Measurements from ENCODE around the gene ZNF608. TPM values are rescaled to one million over a fixed set of nuclear protein-coding genes. Genes with fewer than 3 reads are reported as not detected.
A peak's percentile ranks its signal among the peaks of the same experiment; 100 is the strongest.

ZNF608 gene
- polyA plus RNA-seq, 3 donors = 63.8 to 81.9 (median 70.2) TPM

GRCh38 chr5:124741711-124742496, 4.5 kb downstream of the ZNF608 start:
- DNase-seq (ENCODE audit: extremely low read depth in 1 of 11, low read depth in 9 of 11, low spot score in 4 of 11) = peak in 4 of 11 donors; percentile 62 to 90 (median 78)

GRCh38 chr5:124740991-124741583, 5.4 kb downstream of the ZNF608 start:
- DNase-seq (ENCODE audit: extremely low read depth in 1 of 11, low read depth in 9 of 11, low spot score in 4 of 11) = no peak

- DNase-seq (ENCODE audit: extremely low read depth in 1 of 11, low read depth in 9 of 11, low spot score in 4 of 11) = no peak
Observed at GRCh38 chr5:124740071-124740470, 6.4 kb downstream of the ZNF608 start.

- DNase-seq (ENCODE audit: extremely low read depth in 1 of 11, low read depth in 9 of 11, low spot score in 4 of 11) = no peak
Observed at GRCh38 chr5:124739634-124740025, 6.8 kb downstream of the ZNF608 start.

- no peak for DNase-seq (ENCODE audit: extremely low read depth in 1 of 11, low read depth in 9 of 11, low spot score in 4 of 11)
Observed at GRCh38 chr5:124738681-124739633, 7.5 kb downstream of the ZNF608 start.

GRCh38 chr5:124737651-124738050, 8.8 kb downstream of the ZNF608 start:
- no peak for DNase-seq (ENCODE audit: extremely low read depth in 1 of 11, low read depth in 9 of 11, low spot score in 4 of 11)

GRCh38 chr5:124736805-124737188, 9.6 kb downstream of the ZNF608 start:
- no peak for DNase-seq (ENCODE audit: extremely low read depth in 1 of 11, low read depth in 9 of 11, low spot score in 4 of 11)

GRCh38 chr5:124736082-124736804, 10.2 kb downstream of the ZNF608 start:
- DNase-seq (ENCODE audit: extremely low read depth in 1 of 11, low read depth in 9 of 11, low spot score in 4 of 11) = no peak

GRCh38 chr5:124735169-124735858, 11.1 kb downstream of the ZNF608 start:
- peak in 2 of 11 donors; percentile 51 to 59 for DNase-seq (ENCODE audit: extremely low read depth in 1 of 11, low read depth in 9 of 11, low spot score in 4 of 11)

GRCh38 chr5:124734574-124735168, 11.8 kb downstream of the ZNF608 start:
- no peak for DNase-seq (ENCODE audit: extremely low read depth in 1 of 11, low read depth in 9 of 11, low spot score in 4 of 11)

GRCh38 chr5:124733329-124733650, 13.1 kb downstream of the ZNF608 start:
- DNase-seq (ENCODE audit: extremely low read depth in 1 of 11, low read depth in 9 of 11, low spot score in 4 of 11) = no peak

GRCh38 chr5:124732428-124733328, 13.8 kb downstream of the ZNF608 start:
- no peak for DNase-seq (ENCODE audit: extremely low read depth in 1 of 11, low read depth in 9 of 11, low spot score in 4 of 11)

- DNase-seq (ENCODE audit: extremely low read depth in 1 of 11, low read depth in 9 of 11, low spot score in 4 of 11) = no peak
Observed at GRCh38 chr5:124730381-124730780, 16.1 kb downstream of the ZNF608 start.

GRCh38 chr5:124729720-124730359, 16.6 kb downstream of the ZNF608 start:
- no peak for DNase-seq (ENCODE audit: extremely low read depth in 1 of 11, low read depth in 9 of 11, low spot score in 4 of 11)

GRCh38 chr5:124728968-124729332, 17.5 kb downstream of the ZNF608 start:
- no peak for DNase-seq (ENCODE audit: extremely low read depth in 1 of 11, low read depth in 9 of 11, low spot score in 4 of 11)

GRCh38 chr5:124728331-124728967, 18.0 kb downstream of the ZNF608 start:
- no peak for DNase-seq (ENCODE audit: extremely low read depth in 1 of 11, low read depth in 9 of 11, low spot score in 4 of 11)

All from renal cortex interstitium (tissue), 11 donors.